Measurements from ENCODE around the gene ANGPT4. TPM values are rescaled to one million over a fixed set of nuclear protein-coding genes. Genes with fewer than 3 reads are reported as not detected.

The ANGPT4 gene
- total and polyA plus RNA-seq, 10 of the 15 experiments (the other 5 are each of a cell fraction or from before 2014, with no cell fraction given): 0.01 to 0.16 TPM; not detected in 8

DNA sequence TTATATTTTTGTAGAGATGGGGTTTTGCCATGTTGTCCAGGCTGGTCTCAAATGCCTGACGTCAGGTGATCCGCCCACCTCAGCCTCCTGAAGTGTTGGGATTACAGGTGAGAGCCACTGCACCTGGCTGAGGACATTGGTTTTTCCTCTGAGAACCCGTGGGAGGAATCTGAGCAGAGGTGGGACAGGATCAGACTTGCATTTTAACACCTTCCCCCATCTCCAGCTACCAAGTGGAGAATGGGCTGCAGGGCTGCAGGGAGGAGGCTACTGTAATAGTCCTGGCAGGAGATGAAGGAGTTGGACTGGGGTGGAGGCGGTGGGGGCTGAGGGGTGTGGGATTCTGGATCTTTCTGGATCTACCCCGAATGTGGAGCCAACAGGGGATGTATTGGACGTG, 58.1 kb downstream of the ANGPT4 start (continued):
- TF ChIP-seq, protein P1, sequence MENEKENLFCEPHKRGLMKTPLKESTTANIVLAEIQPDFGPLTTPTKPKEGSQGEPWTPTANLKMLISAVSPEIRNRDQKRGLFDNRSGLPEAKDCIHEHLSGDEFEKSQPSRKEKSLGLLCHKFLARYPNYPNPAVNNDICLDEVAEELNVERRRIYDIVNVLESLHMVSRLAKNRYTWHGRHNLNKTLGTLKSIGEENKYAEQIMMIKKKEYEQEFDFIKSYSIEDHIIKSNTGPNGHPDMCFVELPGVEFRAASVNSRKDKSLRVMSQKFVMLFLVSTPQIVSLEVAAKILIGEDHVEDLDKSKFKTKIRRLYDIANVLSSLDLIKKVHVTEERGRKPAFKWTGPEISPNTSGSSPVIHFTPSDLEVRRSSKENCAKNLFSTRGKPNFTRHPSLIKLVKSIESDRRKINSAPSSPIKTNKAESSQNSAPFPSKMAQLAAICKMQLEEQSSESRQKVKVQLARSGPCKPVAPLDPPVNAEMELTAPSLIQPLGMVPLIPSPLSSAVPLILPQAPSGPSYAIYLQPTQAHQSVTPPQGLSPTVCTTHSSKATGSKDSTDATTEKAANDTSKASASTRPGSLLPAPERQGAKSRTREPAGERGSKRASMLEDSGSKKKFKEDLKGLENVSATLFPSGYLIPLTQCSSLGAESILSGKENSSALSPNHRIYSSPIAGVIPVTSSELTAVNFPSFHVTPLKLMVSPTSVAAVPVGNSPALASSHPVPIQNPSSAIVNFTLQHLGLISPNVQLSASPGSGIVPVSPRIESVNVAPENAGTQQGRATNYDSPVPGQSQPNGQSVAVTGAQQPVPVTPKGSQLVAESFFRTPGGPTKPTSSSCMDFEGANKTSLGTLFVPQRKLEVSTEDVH (IDR thresholded peaks at IDR 0.05; ENCODE audit: low read depth, partially characterized antibody): no peak
- TF ChIP-seq STAT1 (conservative IDR thresholded peaks at IDR 0.05) (no peak), LARP7 (IDR thresholded peaks at IDR 0.05) (no peak), RCOR1 (conservative IDR thresholded peaks at IDR 0.05; ENCODE audit: low read depth, low read length) (no peak), DPF2 (IDR thresholded peaks at IDR 0.05) (no peak), MXI1 (IDR thresholded peaks at IDR 0.05; ENCODE audit: low read depth, low read length) (no peak), RAD51 (IDR thresholded peaks at IDR 0.05) (no peak), SUPT20H (IDR thresholded peaks at IDR 0.05; ENCODE audit: borderline replicate concordance, control insufficient read depth, low read depth, low read length) (no peak), SP1 (IDR thresholded peaks at IDR 0.05; ENCODE audit: low read depth, low read length) (no peak), ZBED1 (IDR thresholded peaks at IDR 0.05; ENCODE audit: borderline replicate concordance) (no peak), ZSCAN29 (IDR thresholded peaks at IDR 0.05) (no peak), BCL3 (IDR thresholded peaks at IDR 0.05; ENCODE audit: borderline replicate concordance, insufficient read depth, low read depth, low read length, poor library complexity, severe bottlenecking) (no peak)
